ENCODE measurements around the gene GATD1. TPM values are rescaled to one million over a fixed set of nuclear protein-coding genes. Genes with fewer than 3 reads are reported as not detected.
A peak's percentile ranks its signal among the peaks of the same experiment; 100 is the strongest.

The GATD1 gene
- total and polyA plus RNA-seq, 5 donors from 2014 or later = 3.6 to 42.1 (median 5.1) TPM

DNA sequence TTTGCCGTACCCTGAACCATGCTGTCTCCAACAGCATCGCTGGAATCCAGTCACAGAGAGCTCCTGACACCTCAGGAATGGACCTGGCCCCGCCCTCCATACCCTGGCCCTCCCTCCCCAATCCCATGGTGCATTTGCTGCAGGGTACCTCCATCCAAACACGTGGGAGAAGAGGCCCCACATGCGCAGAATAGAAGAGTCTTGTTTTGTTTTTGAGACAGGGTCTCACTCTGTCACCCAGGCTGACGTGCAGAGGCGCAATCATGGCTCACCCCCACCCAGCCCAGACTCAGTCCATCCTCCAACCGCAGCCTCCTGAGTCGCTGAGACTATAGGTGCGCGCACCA is 39.1 kb upstream of the GATD1 start:
- DNase-seq (no peak), ATAC-seq (ENCODE audit: low read depth in 2 of 2) (no peak)
- Histone ChIP-seq H3K9me3 (ENCODE audit: control insufficient read depth in 2 of 2, low read length in 2 of 2) (no peaks in the 10 kb centered on the region), H3K36me3 (ENCODE audit: control insufficient read depth, insufficient read depth, low read length) (peaks cover 22% of the 10 kb centered on the region), H3K4me1 (ENCODE audit: control insufficient read depth, insufficient read depth, low read length, poor library complexity, severe bottlenecking) (peaks cover 28% of the 10 kb centered on the region), H3K27ac (ENCODE audit: insufficient read depth, low read length, poor library complexity, severe bottlenecking) (no peak overlapping the region), H3K4me3 (ENCODE audit: low read depth, low read length) (no peak overlapping the region), H3K27me3 (ENCODE audit: control insufficient read depth, insufficient read depth, low read length) (no peaks in the 10 kb centered on the region)
- H3K27me3 Mint-ChIP-seq = no peaks in the 10 kb centered on the region
- peaks cover 2% of the 10 kb centered on the region for H3K36me3 Mint-ChIP-seq
- peak overlapping the region in 1 of 3 donors; percentile 38 for H3K27ac Mint-ChIP-seq
- no peaks in the 10 kb centered on the region for H3K9me3 Mint-ChIP-seq
- H3K4me1 Mint-ChIP-seq = peaks cover under 1 to 28% (median 7%) of the 10 kb centered on the region in 4 donors
- H3K4me3 Mint-ChIP-seq = peak overlapping the region in 2 of 4 donors; percentile 32 to 35

DNA sequence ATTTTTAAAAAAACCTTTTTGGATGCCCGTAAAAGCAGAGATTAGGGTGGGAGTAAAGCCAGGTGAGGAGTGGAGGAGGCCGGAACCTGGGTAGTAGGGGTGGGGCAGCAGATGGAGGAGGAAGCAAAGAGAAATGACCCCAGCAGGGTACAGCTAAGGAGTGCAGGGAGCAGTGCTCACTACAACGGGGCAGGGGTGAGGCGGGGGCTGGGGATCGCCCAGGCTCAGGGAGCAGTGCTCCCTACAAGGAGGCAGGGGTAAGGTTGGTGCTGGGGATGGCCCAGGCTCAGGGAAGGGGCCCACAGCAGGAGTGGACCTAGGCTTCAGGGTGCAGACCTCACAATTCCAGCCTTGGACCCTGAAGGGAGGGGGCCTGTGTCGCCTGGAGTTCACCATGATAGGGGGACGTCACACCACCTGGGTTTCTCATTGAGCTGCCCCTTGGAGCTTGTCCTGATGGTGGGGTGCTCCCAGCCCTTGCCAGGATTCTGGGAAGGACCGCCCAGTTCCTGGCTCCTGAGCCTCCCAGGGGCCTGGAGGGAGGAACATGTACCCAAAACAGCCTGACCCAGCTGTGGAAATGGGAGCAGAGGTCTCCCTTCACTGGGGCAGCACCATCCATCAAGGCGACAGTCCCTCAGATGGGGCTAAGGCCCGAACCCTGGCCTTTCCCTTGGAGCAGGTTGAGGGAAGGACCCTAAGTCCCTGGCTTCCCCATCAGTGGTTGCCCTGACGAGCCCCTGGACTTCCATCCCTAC is 38.6 kb upstream of the GATD1 start:
- peaks cover 5% of the 10 kb centered on the region for H3K36me3 Mint-ChIP-seq
- peak overlapping the region in 2 of 4 donors; percentile 32 to 35 for H3K4me3 Mint-ChIP-seq
- no peak for DNase-seq
- H3K27me3 Mint-ChIP-seq = no peaks in the 10 kb centered on the region
- Histone ChIP-seq H3K4me3 (ENCODE audit: low read depth, low read length) (no peak overlapping the region), H3K4me1 (ENCODE audit: control insufficient read depth, insufficient read depth, low read length, poor library complexity, severe bottlenecking) (peaks cover 28% of the 10 kb centered on the region), H3K9me3 (ENCODE audit: control insufficient read depth in 2 of 2, low read length in 2 of 2) (no peaks in the 10 kb centered on the region), H3K27me3 (ENCODE audit: control insufficient read depth, insufficient read depth, low read length) (no peaks in the 10 kb centered on the region), H3K36me3 (ENCODE audit: control insufficient read depth, insufficient read depth, low read length) (peaks cover 22% of the 10 kb centered on the region), H3K27ac (ENCODE audit: insufficient read depth, low read length, poor library complexity, severe bottlenecking) (no peak overlapping the region)
- ATAC-seq (ENCODE audit: low read depth in 2 of 2) = no peak
- no peaks in the 10 kb centered on the region for H3K9me3 Mint-ChIP-seq
- H3K4me1 Mint-ChIP-seq = peaks cover 6 to 29% (median 8%) of the 10 kb centered on the region in 4 donors
- no peak overlapping the region for H3K27ac Mint-ChIP-seq

GRCh38 chr11:813456-814096 is 36.3 kb upstream of the GATD1 start:
- H3K27ac Mint-ChIP-seq = peak overlapping the region in 1 of 3 donors; percentile 46

DNA sequence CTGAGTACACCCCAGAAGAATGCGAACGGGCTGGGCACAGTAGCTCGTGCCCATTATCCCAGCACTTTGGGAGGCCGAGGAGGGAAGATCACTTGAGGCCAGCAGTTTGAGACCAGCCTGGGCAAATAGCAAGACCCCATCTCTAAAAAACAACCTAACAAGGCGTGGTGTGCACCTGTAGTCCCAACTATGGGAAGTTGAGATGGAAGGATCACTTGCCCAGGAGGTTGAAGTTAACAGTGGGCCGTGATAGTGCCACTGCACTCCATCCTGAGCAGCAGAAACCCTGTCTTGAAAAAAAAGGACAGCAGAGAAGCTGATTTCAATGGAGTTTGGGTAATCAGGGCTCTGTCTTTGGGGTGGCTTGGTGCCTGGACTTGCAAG is 35.8 kb upstream of the GATD1 start:
- no peaks in the 10 kb centered on the region for H3K9me3 Mint-ChIP-seq
- Histone ChIP-seq H3K27ac (ENCODE audit: insufficient read depth, low read length, poor library complexity, severe bottlenecking) (no peak overlapping the region), H3K4me1 (ENCODE audit: control insufficient read depth, insufficient read depth, low read length, poor library complexity, severe bottlenecking) (peaks cover 31% of the 10 kb centered on the region), H3K4me3 (ENCODE audit: low read depth, low read length) (no peak overlapping the region), H3K36me3 (ENCODE audit: control insufficient read depth, insufficient read depth, low read length) (peaks cover 22% of the 10 kb centered on the region), H3K9me3 (ENCODE audit: control insufficient read depth in 2 of 2, low read length in 2 of 2) (no peaks in the 10 kb centered on the region), H3K27me3 (ENCODE audit: control insufficient read depth, insufficient read depth, low read length) (no peaks in the 10 kb centered on the region)
- peaks cover 6 to 41% (median 13%) of the 10 kb centered on the region in 4 donors for H3K4me1 Mint-ChIP-seq
- DNase-seq = no peak
- H3K36me3 Mint-ChIP-seq = peaks cover 5% of the 10 kb centered on the region
- peaks cover 4% of the 10 kb centered on the region for H3K27me3 Mint-ChIP-seq
- H3K4me3 Mint-ChIP-seq = peak overlapping the region in 1 of 4 donors; percentile 96
- H3K27ac Mint-ChIP-seq = peak overlapping the region in 1 of 3 donors; percentile 5
- ATAC-seq (ENCODE audit: low read depth in 2 of 2) = no peak

More at GRCh38 chr11:813456-814096, 36.3 kb upstream of the GATD1 start:
- H3K4me3 Mint-ChIP-seq = peak overlapping the region in 1 of 4 donors; percentile 29
- Histone ChIP-seq H3K4me3 (ENCODE audit: low read depth, low read length) (no peak overlapping the region), H3K36me3 (ENCODE audit: control insufficient read depth, insufficient read depth, low read length) (peaks cover 22% of the 10 kb centered on the region), H3K9me3 (ENCODE audit: control insufficient read depth in 2 of 2, low read length in 2 of 2) (no peaks in the 10 kb centered on the region), H3K27me3 (ENCODE audit: control insufficient read depth, insufficient read depth, low read length) (no peaks in the 10 kb centered on the region), H3K27ac (ENCODE audit: insufficient read depth, low read length, poor library complexity, severe bottlenecking) (no peak overlapping the region), H3K4me1 (ENCODE audit: control insufficient read depth, insufficient read depth, low read length, poor library complexity, severe bottlenecking) (peaks cover 30% of the 10 kb centered on the region)
- H3K27me3 Mint-ChIP-seq = peaks cover 4% of the 10 kb centered on the region
- H3K36me3 Mint-ChIP-seq = peaks cover 5% of the 10 kb centered on the region
- ATAC-seq (ENCODE audit: low read depth in 2 of 2) (no peak), DNase-seq (no peak)
- peaks cover 6 to 40% (median 12%) of the 10 kb centered on the region in 4 donors for H3K4me1 Mint-ChIP-seq
- H3K9me3 Mint-ChIP-seq = no peaks in the 10 kb centered on the region

GRCh38 chr11:812390-812789 is 35.1 kb upstream of the GATD1 start:
- ATAC-seq (ENCODE audit: low read depth in 2 of 2) = no peak
- H3K4me3 Mint-ChIP-seq = peak overlapping the region; percentile 50 to 96 (median 70)

DNA sequence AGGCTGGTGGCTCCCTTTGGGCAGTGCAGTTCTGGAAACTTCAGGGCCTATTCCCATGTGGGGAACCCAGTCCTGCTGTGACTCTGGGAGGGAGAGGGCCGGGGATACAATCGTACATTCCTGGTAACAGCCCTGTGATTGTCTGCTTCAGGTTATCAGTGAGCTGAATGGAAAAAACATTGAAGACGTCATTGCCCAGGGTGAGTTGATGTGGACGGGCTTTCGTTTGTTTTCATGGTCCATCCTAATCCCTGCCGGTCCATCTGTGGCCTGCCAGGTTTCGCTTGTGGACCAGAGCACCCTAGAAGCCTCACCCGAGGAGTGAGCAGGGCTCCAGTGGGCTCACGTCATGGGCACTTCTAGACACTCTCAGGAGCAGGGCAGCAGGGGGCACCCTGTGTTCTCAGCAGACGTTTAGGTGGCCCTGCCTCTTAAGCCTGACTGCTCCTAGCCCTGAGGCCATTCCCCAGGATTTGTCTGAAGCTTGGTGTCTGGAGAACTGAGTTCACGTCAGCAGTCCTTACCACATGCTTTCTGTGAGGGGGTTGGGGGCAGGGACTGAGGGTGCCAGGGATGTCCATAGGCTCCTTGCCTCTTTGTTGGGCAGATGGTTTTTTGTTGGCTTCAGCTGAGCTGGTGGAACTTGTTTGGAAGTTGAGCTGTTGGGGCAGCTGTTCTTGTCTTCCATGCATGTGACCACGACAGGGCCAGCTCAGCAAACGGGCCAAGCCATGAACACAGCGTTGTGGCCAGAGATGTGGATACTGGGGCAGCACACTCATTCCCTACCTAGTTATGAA is 34.4 kb upstream of the GATD1 start:
- Histone ChIP-seq H3K4me3 (ENCODE audit: low read depth, low read length) (peak overlapping the region; percentile 59), H3K27ac (ENCODE audit: insufficient read depth, low read length, poor library complexity, severe bottlenecking) (peak overlapping the region; percentile 95), H3K9me3 (ENCODE audit: control insufficient read depth in 2 of 2, low read length in 2 of 2) (no peaks in the 10 kb centered on the region), H3K27me3 (ENCODE audit: control insufficient read depth, insufficient read depth, low read length) (no peaks in the 10 kb centered on the region), H3K36me3 (ENCODE audit: control insufficient read depth, insufficient read depth, low read length) (peaks cover 22% of the 10 kb centered on the region), H3K4me1 (ENCODE audit: control insufficient read depth, insufficient read depth, low read length, poor library complexity, severe bottlenecking) (peaks cover 31% of the 10 kb centered on the region)
- Mint-ChIP-seq H3K9me3 (no peaks in the 10 kb centered on the region), H3K4me3 (peak overlapping the region; percentile 82 to 96 (median 88)), H3K36me3 (peaks cover 5% of the 10 kb centered on the region), H3K27me3 (peaks cover 4% of the 10 kb centered on the region), H3K27ac (peak overlapping the region in 2 of 3 donors; percentile 42 to 74), H3K4me1 (peaks cover 6 to 45% (median 17%) of the 10 kb centered on the region in 4 donors)
- DNase-seq (no peak), ATAC-seq (ENCODE audit: low read depth in 2 of 2) (no peak)

More at GRCh38 chr11:812390-812789, 35.1 kb upstream of the GATD1 start:
- Mint-ChIP-seq H3K36me3 (peaks cover 5% of the 10 kb centered on the region), H3K27me3 (peaks cover 4% of the 10 kb centered on the region), H3K9me3 (no peaks in the 10 kb centered on the region), H3K4me1 (peaks cover 6 to 45% (median 17%) of the 10 kb centered on the region in 4 donors), H3K27ac (peak overlapping the region in 1 of 3 donors; percentile 25)
- H3K27ac ChIP-seq (ENCODE audit: insufficient read depth, low read length, poor library complexity, severe bottlenecking) = no peak overlapping the region
- peaks cover 22% of the 10 kb centered on the region for H3K36me3 ChIP-seq (ENCODE audit: control insufficient read depth, insufficient read depth, low read length)
- no peaks in the 10 kb centered on the region for H3K9me3 ChIP-seq (ENCODE audit: control insufficient read depth in 2 of 2, low read length in 2 of 2)
- peaks cover 31% of the 10 kb centered on the region for H3K4me1 ChIP-seq (ENCODE audit: control insufficient read depth, insufficient read depth, low read length, poor library complexity, severe bottlenecking)
- H3K27me3 ChIP-seq (ENCODE audit: control insufficient read depth, insufficient read depth, low read length) = no peaks in the 10 kb centered on the region
- no peak overlapping the region for H3K4me3 ChIP-seq (ENCODE audit: low read depth, low read length)
- no peak for DNase-seq

DNA sequence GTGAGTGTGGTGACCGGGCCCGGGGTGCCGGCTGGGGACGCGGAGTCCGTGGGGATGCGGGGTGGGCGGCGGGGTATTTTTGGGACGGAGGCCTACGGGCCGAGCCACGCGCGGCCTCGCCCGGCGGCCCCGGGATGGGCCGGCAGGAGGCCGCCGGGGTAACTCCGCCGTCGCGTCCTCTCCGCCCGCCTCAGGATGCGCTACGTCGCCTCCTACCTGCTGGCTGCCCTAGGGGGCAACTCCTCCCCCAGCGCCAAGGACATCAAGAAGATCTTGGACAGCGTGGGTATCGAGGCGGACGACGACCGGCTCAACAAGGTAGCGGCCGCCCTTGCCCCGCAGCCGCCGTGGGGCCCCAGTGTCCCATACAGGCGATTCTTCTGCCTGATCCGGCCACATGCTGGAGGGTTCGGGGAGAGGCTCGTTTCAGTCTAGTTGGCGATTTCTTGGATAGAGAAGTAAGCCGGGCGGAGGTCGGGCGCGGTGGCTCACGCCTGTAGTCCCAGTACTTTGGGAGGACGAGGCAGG is 32.8 kb upstream of the GATD1 start:
- Histone ChIP-seq H3K27me3 (ENCODE audit: control insufficient read depth, insufficient read depth, low read length) (no peaks in the 10 kb centered on the region), H3K9me3 (ENCODE audit: control insufficient read depth in 2 of 2, low read length in 2 of 2) (no peaks in the 10 kb centered on the region), H3K4me3 (ENCODE audit: low read depth, low read length) (peak overlapping the region; percentile 59), H3K4me1 (ENCODE audit: control insufficient read depth, insufficient read depth, low read length, poor library complexity, severe bottlenecking) (peaks cover 37% of the 10 kb centered on the region), H3K36me3 (ENCODE audit: control insufficient read depth, insufficient read depth, low read length) (peaks cover 22% of the 10 kb centered on the region), H3K27ac (ENCODE audit: insufficient read depth, low read length, poor library complexity, severe bottlenecking) (peak overlapping the region; percentile 95)
- Mint-ChIP-seq H3K27me3 (peaks cover 4% of the 10 kb centered on the region), H3K9me3 (no peaks in the 10 kb centered on the region), H3K4me1 (peaks cover 6 to 47% (median 17%) of the 10 kb centered on the region in 4 donors), H3K27ac (peak overlapping the region; percentile 93 to 99 (median 97)), H3K4me3 (peak overlapping the region; percentile 94 to 98 (median 96)), H3K36me3 (peaks cover 5% of the 10 kb centered on the region)
- DNase-seq = no peak
- ATAC-seq (ENCODE audit: low read depth in 2 of 2) = peak in 1 of 2 donors; percentile 10
